Mesenchymal stem cell (in vitro differentiated cells and primary cell): ENCODE measurements around the gene HS2ST1.

Source experiments
- DNase-seq: peaks from one replicate; pipeline ENCODE4 v3.0.0-alpha.2; 2013
- H2AFZ ChIP-seq: one replicate; pipeline ENCODE4 v1.6.1; 2013; ENCODE audit warnings: low read depth, mild to moderate bottlenecking, control low read depth, inconsistent platforms, low read length, moderate library complexity
- H2AK5ac ChIP-seq: 2 replicates; pipeline ENCODE4 v1.6.1; 2013; ENCODE audit warnings: low read length, moderate library complexity, mild to moderate bottlenecking, inconsistent platforms; ENCODE audit not compliant: severe bottlenecking
- H2BK120ac ChIP-seq: one replicate; pipeline ENCODE4 v1.6.1; 2013; ENCODE audit warnings: low read depth, mild to moderate bottlenecking, inconsistent platforms, low read length, moderate library complexity
- H2BK12ac ChIP-seq, 2 experiments: one replicate each; pipeline ENCODE4 v1.6.1; 2013; ENCODE audit warnings: inconsistent platforms in 2 of 2, low read length in 2 of 2, mild to moderate bottlenecking in 2 of 2, moderate library complexity in 2 of 2, control low read depth in 1 of 2
- H2BK15ac ChIP-seq: one replicate; pipeline ENCODE4 v1.6.1; 2013; ENCODE audit warnings: mild to moderate bottlenecking, low read depth, inconsistent platforms; ENCODE audit not compliant: poor library complexity, severe bottlenecking
- H2BK5ac ChIP-seq: 2 replicates; pipeline ENCODE4 v1.6.1; 2013; ENCODE audit warnings: low read depth, mild to moderate bottlenecking, low read length, control low read depth, inconsistent platforms; ENCODE audit not compliant: poor library complexity, severe bottlenecking
- H3K14ac ChIP-seq, 2 experiments: one replicate each; pipeline ENCODE4 v1.6.1; 2013; ENCODE audit warnings: inconsistent platforms in 2 of 2, low read length in 2 of 2, control low read depth in 1 of 2, mild to moderate bottlenecking in 1 of 2, moderate library complexity in 1 of 2
- H3K18ac ChIP-seq, 2 experiments: one replicate each; pipeline ENCODE4 v1.6.1; 2013; ENCODE audit warnings: inconsistent platforms in 2 of 2, low read length in 2 of 2, control low read depth in 1 of 2, low read depth in 1 of 2, mild to moderate bottlenecking in 1 of 2
- H3K23ac ChIP-seq, 2 experiments: one replicate each; pipeline ENCODE4 v1.6.1; 2013; ENCODE audit warnings: inconsistent platforms in 2 of 2, low read length in 2 of 2, mild to moderate bottlenecking in 2 of 2, moderate library complexity in 2 of 2, control low read depth in 1 of 2
- H3K27ac ChIP-seq: 2 replicates; pipeline ENCODE4 v1.5.1; 2013; ENCODE audit warnings: mild to moderate bottlenecking, moderate library complexity, low read length, control low read depth, inconsistent platforms; ENCODE audit not compliant: poor library complexity, severe bottlenecking
- H3K27me3 ChIP-seq, 2 experiments: 2 replicates each; pipeline versions ENCODE4 v1.6.1 to v1.7.0; 2013; ENCODE audit warnings: low read length in 2 of 2, mild to moderate bottlenecking in 2 of 2, moderate library complexity in 2 of 2, control low read depth in 1 of 2, inconsistent platforms in 1 of 2; ENCODE audit not compliant: control insufficient read depth in 1 of 2, insufficient read depth in 1 of 2
- H3K36me3 ChIP-seq, 2 experiments: 2 replicates each; pipeline versions ENCODE4 v1.6.1 to v1.7.0; 2013; ENCODE audit warnings: low read length in 2 of 2, control low read depth in 1 of 2, inconsistent platforms in 1 of 2, low read depth in 1 of 2, mild to moderate bottlenecking in 1 of 2; ENCODE audit not compliant: insufficient read depth in 2 of 2, control insufficient read depth in 1 of 2
- H3K4ac ChIP-seq, 2 experiments: one replicate each; pipeline ENCODE4 v1.6.1; 2013; ENCODE audit warnings: inconsistent platforms in 2 of 2, low read length in 2 of 2, mild to moderate bottlenecking in 2 of 2, moderate library complexity in 2 of 2, control low read depth in 1 of 2, low read depth in 1 of 2
- H3K4me1 ChIP-seq: 2 replicates; pipeline ENCODE4 v1.6.1; 2013; ENCODE audit warnings: low read depth, low read length, control low read depth; ENCODE audit not compliant: control insufficient read depth, insufficient read depth
- H3K4me2 ChIP-seq: 2 replicates; pipeline ENCODE4 v1.6.1; 2013; ENCODE audit warnings: low read length, mild to moderate bottlenecking, inconsistent platforms; ENCODE audit not compliant: poor library complexity, severe bottlenecking
- H3K4me3 ChIP-seq, 2 experiments: 2 replicates each; pipeline versions ENCODE4 v1.5.1 to v1.7.0; 2013; ENCODE audit warnings: low read length in 2 of 2, mild to moderate bottlenecking in 2 of 2, control low read depth in 1 of 2, low read depth in 1 of 2; ENCODE audit not compliant: insufficient read depth in 1 of 2
- H3K79me1 ChIP-seq: replicated peaks from 2 replicates; pipeline ENCODE4 v1.6.1; 2013; ENCODE audit warnings: mild to moderate bottlenecking, control low read depth, low read length, inconsistent platforms; ENCODE audit not compliant: poor library complexity, severe bottlenecking
- H3K9ac ChIP-seq: 2 replicates; pipeline ENCODE4 v1.7.0; 2013; ENCODE audit warnings: mild to moderate bottlenecking, low read length, moderate library complexity
- H3K9me3 ChIP-seq: 2 replicates; pipeline ENCODE4 v1.7.0; 2013; ENCODE audit warnings: mild to moderate bottlenecking, low read length; ENCODE audit not compliant: control insufficient read depth
- H4K8ac ChIP-seq: one replicate; pipeline ENCODE4 v1.6.1; 2013; ENCODE audit warnings: inconsistent platforms, mild to moderate bottlenecking, low read length, moderate library complexity
- H4K91ac ChIP-seq: one replicate; pipeline ENCODE4 v1.6.1; 2013; ENCODE audit warnings: mild to moderate bottlenecking, low read length, inconsistent platforms
- WGBS: methylation state at CpG from one replicate; pipeline ENCODE4 v1.1.7; 2013; ENCODE audit warnings: mixed read lengths; 5-methylcytosine and 5-hydroxymethylcytosine counted together

Gene HS2ST1

DNA sequence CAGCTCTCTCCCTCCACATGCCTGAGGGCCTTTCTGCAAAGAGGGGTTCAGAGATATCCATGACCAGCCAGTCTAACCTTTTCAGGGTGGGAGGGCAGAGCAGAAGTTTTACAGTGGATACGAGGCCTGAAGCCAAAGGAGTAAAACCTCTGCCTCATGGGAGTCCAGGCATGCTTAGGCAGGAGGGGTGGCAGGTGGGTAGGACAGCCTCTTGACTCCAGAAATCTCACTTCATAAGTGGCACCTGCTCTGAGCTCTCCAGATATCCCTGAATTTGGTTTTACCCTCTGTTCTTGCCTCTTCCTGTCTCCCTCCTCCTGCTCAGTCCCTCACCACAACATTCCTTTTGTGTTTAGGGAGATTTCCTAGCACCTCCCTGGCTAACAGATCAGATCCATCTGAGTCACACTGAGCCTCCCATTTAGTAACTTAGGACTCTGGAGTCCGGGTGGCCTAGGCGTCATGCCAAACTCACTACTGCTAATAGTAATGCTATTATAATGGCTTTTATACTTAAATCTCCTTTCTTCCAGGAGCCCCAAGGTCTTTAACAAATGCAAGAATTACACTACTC lies 201.0 kb downstream of the HS2ST1 start:
- no peak overlapping the region for H3K4me2 ChIP-seq
- peak overlapping the region in 1 of 2 experiments; percentile 35 for H3K14ac ChIP-seq
- H3K9ac ChIP-seq, result peak overlapping the region; percentile 47
- H3K36me3 ChIP-seq, result no peaks in the 10 kb centered on the region
- no peak overlapping the region for H4K91ac ChIP-seq
- H3K18ac ChIP-seq, result no peak overlapping the region
- H3K4me3 ChIP-seq, result no peak overlapping the region
- peaks cover 8% of the 10 kb centered on the region for H3K4me1 ChIP-seq
- DNase-seq, result no peak
- H2AFZ ChIP-seq, result no peak overlapping the region
- H3K27me3 ChIP-seq, result peaks cover 0 to 2% of the 10 kb centered on the region in 2 experiments
- no peak overlapping the region for H2BK12ac ChIP-seq
- H2AK5ac ChIP-seq, result no peak overlapping the region
- no peak overlapping the region for H4K8ac ChIP-seq
- 93% methylated on average over 1 of the region's 3 CpGs for WGBS
- no peak overlapping the region for H2BK15ac ChIP-seq
- H2BK5ac ChIP-seq, result no peak overlapping the region
- no peaks in the 10 kb centered on the region for H3K9me3 ChIP-seq
- no peak overlapping the region for H3K27ac ChIP-seq
- H3K4ac ChIP-seq, result no peak overlapping the region
- no peak overlapping the region for H3K23ac ChIP-seq
- H2BK120ac ChIP-seq, result no peak overlapping the region
- no peaks in the 10 kb centered on the region for H3K79me1 ChIP-seq

GRCh38 chr1:87115891-87116290 lies 201.5 kb downstream of the HS2ST1 start:
- H3K4me3 ChIP-seq, result no peak overlapping the region
- H3K4me2 ChIP-seq, result no peak overlapping the region
- H3K18ac ChIP-seq, result no peak overlapping the region
- H4K8ac ChIP-seq, result no peak overlapping the region
- no peak overlapping the region for H3K9ac ChIP-seq
- no peak overlapping the region for H4K91ac ChIP-seq
- H3K79me1 ChIP-seq, result no peaks in the 10 kb centered on the region
- no peak overlapping the region for H3K14ac ChIP-seq
- peaks cover 8% of the 10 kb centered on the region for H3K4me1 ChIP-seq
- no peaks in the 10 kb centered on the region for H3K9me3 ChIP-seq
- no peak for DNase-seq
- no peak overlapping the region for H3K27ac ChIP-seq
- 92% methylated on average over 3 of the region's 3 CpGs for WGBS
- no peak overlapping the region for H3K4ac ChIP-seq
- H2BK5ac ChIP-seq, result no peak overlapping the region
- H2BK12ac ChIP-seq, result no peak overlapping the region
- no peak overlapping the region for H2AFZ ChIP-seq
- no peaks in the 10 kb centered on the region for H3K36me3 ChIP-seq
- H2AK5ac ChIP-seq, result no peak overlapping the region
- no peak overlapping the region for H2BK120ac ChIP-seq
- peaks cover 0 to 2% of the 10 kb centered on the region in 2 experiments for H3K27me3 ChIP-seq
- no peak overlapping the region for H2BK15ac ChIP-seq
- H3K23ac ChIP-seq, result no peak overlapping the region

GRCh38 chr1:87117761-87118368 lies 203.4 kb downstream of the HS2ST1 start:
- Histone ChIP-seq H3K4me2 (no peak overlapping the region), H3K4ac (no peak overlapping the region), H4K91ac (no peak overlapping the region), H3K14ac (no peak overlapping the region), H2AFZ (no peak overlapping the region), H3K9me3 (no peaks in the 10 kb centered on the region), H2BK5ac (no peak overlapping the region), H3K4me3 (no peak overlapping the region), H2BK12ac (no peak overlapping the region), H3K27ac (no peak overlapping the region), H2BK120ac (no peak overlapping the region), H2BK15ac (no peak overlapping the region), H3K23ac (no peak overlapping the region), H3K27me3 (peaks cover 0 to 2% of the 10 kb centered on the region in 2 experiments), H3K18ac (no peak overlapping the region), H3K4me1 (peaks cover 8% of the 10 kb centered on the region), H4K8ac (no peak overlapping the region), H3K36me3 (no peaks in the 10 kb centered on the region), H2AK5ac (no peak overlapping the region), H3K9ac (no peak overlapping the region), H3K79me1 (no peaks in the 10 kb centered on the region)
- no peak for DNase-seq
- 89% methylated on average over 6 of the region's 7 CpGs for WGBS

DNA sequence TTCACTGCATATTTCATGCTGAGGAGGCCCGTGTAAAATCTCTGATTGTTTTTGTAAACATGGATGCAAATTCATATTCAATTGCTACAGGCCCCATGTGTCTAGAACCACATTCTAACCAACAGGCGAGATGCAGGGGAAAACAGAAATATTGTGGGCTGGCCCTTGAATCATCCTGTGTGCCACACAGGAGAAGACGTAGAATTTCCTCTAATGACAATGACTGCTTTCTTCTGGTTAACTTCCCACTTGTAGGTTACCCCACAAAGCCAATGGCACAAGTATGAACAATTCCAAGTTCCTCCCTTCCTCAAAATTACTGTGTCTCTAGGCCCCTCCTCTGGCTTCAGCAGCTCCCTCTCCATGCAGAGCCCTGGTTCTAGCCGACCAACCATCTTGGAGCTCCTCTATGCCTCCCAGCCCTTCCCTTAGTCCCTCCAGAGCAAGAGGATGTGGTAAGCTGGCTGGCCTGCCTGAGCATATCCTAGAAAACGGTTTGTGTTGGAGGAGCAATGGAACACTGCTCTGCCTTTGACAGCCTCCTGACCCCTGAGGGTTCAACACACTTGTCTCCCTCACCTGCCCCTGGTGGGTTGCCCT lies 205.2 kb downstream of the HS2ST1 start:
- H3K4me1 ChIP-seq, result peaks cover 8% of the 10 kb centered on the region
- no peak overlapping the region for H3K27ac ChIP-seq
- H3K14ac ChIP-seq, result no peak overlapping the region
- WGBS, result 92% methylated on average over 4 of the region's 5 CpGs
- no peak overlapping the region for H2BK12ac ChIP-seq
- no peak overlapping the region for H3K4me2 ChIP-seq
- no peak overlapping the region for H3K9ac ChIP-seq
- H3K36me3 ChIP-seq, result no peaks in the 10 kb centered on the region
- no peak for DNase-seq
- no peak overlapping the region for H2AK5ac ChIP-seq
- H3K9me3 ChIP-seq, result no peaks in the 10 kb centered on the region
- H3K27me3 ChIP-seq, result peaks cover 0 to 2% of the 10 kb centered on the region in 2 experiments
- H4K91ac ChIP-seq, result no peak overlapping the region
- H2BK5ac ChIP-seq, result no peak overlapping the region
- H3K23ac ChIP-seq, result no peak overlapping the region
- no peak overlapping the region for H3K4me3 ChIP-seq
- no peak overlapping the region for H3K18ac ChIP-seq
- H3K79me1 ChIP-seq, result no peaks in the 10 kb centered on the region
- H2BK15ac ChIP-seq, result no peak overlapping the region
- H3K4ac ChIP-seq, result no peak overlapping the region
- no peak overlapping the region for H4K8ac ChIP-seq
- H2AFZ ChIP-seq, result no peak overlapping the region
- H2BK120ac ChIP-seq, result no peak overlapping the region
